HepG2 (cell line): ENCODE results near the gene ITGA6. TPM values are rescaled to one million over a fixed set of nuclear protein-coding genes. Genes with fewer than 3 reads are reported as not detected.
"Not testable (repeated sequence)": the region's sequence is repeated elsewhere in the genome, so short reads cannot be mapped to it uniquely, and the experiment has no call there.

Source experiments
- ATAC-seq: fragments of 200-7000 bp; cut with Tn5 transposase; 3 replicates; pipeline ENCODE4 v1.9.1; 2020; ENCODE audit warnings: mild to moderate bottlenecking, moderate library complexity
- BruUV-seq: library from RNA; stranded (reverse); fragments of 400-500 nt; replicated peaks from 2 replicates; lab custom pipeline; 2021; lab: Mats Ljungman, UMichigan
- CTCF ChIA-PET: fragments of 300-600 bp; formaldehyde crosslinking; extraction: SDS; loops from one replicate; lab custom pipeline; 2021; ENCODE audit warnings: low total read pairs, inconsistent platforms, low intra/inter-chr PET ratio; lab: Yijun Ruan, JAX
- POLR2A ChIA-PET: fragments of 350-600 bp; sonication (Branson Sonifier 250); formaldehyde crosslinking; loops from one replicate; lab custom pipeline; 2020; ENCODE audit warnings: antibody characterized with exemption, inconsistent platforms; lab: Yijun Ruan, JAX
- DNase-seq: peaks from one replicate; pipeline ENCODE4 v3.0.0-alpha.2; 2015; ENCODE audit warnings: low spot score
- FAIRE-seq: peaks from 3 replicates; lab custom pipeline; 2011; peaks lifted over from hg19 to GRCh38; lab: Jason Lieb, UNC
- H2AFZ ChIP-seq: one replicate; pipeline ENCODE4 v1.6.1; 2011; ENCODE audit warnings: low read length, inconsistent platforms
- H3K27ac ChIP-seq: fragments of 300-600 bp; 3 replicates; pipeline ENCODE4 v1.8.0; 2011; ENCODE audit warnings: mixed run types, mild to moderate bottlenecking, mixed read lengths, low read length, inconsistent platforms; ENCODE audit not compliant: insufficient read depth; ENCODE audit errors: extremely low read length
- H3K27me3 ChIP-seq, 2 experiments: fragments of 200-600 bp in 1 of 2; 2 replicates in 1 of 2; 3 replicates in 1 of 2; pipeline versions ENCODE4 v1.6.0 to v1.8.0; 2011; ENCODE audit warnings: low read length in 2 of 2, mild to moderate bottlenecking in 2 of 2, moderate library complexity in 2 of 2, inconsistent platforms in 1 of 2; ENCODE audit not compliant: insufficient read depth in 2 of 2, control insufficient read depth in 1 of 2
- H3K36me3 ChIP-seq, 2 experiments: fragments of 200-600 bp in 1 of 2; replicated peaks in 1 of 2; 2 replicates in 1 of 2; 3 replicates in 1 of 2; pipeline versions ENCODE4 v1.5.1 to v1.8.0; 2011; ENCODE audit warnings: low read length in 2 of 2, inconsistent platforms in 1 of 2; ENCODE audit not compliant: insufficient read depth in 2 of 2, control insufficient read depth in 1 of 2
- H3K4me1 ChIP-seq: 2 replicates; pipeline ENCODE4 v1.5.1; 2012; ENCODE audit warnings: low read length, inconsistent platforms; ENCODE audit not compliant: insufficient read depth
- H3K4me2 ChIP-seq: 2 replicates; pipeline ENCODE4 v1.6.0; 2011; ENCODE audit warnings: low read depth, low read length, inconsistent platforms
- H3K4me3 ChIP-seq, 3 experiments: fragments of 200-600 bp in 1 of 3; sonication (generic), shearing (Covaris generic) in 1 of 3; replicated peaks in 1 of 3; 2 replicates each; pipeline ENCODE4 v1.5.1; 2011 to 2016; ENCODE audit warnings: low read length in 3 of 3, inconsistent platforms in 2 of 3, low read depth in 2 of 3, mild to moderate bottlenecking in 2 of 3, control low read depth in 1 of 3, mixed read lengths in 1 of 3; ENCODE audit not compliant: insufficient read depth in 1 of 3
- H3K79me2 ChIP-seq: one replicate; pipeline ENCODE4 v1.6.1; 2011; ENCODE audit warnings: low read length, inconsistent platforms; ENCODE audit not compliant: insufficient read depth
- H3K9ac ChIP-seq: 2 replicates; pipeline ENCODE4 v1.6.0; 2011; ENCODE audit warnings: mild to moderate bottlenecking, low read depth, low read length, inconsistent platforms; ENCODE audit not compliant: insufficient read depth
- H3K9me3 ChIP-seq: 2 replicates; pipeline ENCODE4 v1.5.1; 2012; ENCODE audit warnings: mild to moderate bottlenecking, low read length
- H4K20me1 ChIP-seq: 2 replicates; pipeline ENCODE4 v1.6.0; 2011; ENCODE audit warnings: inconsistent platforms, mild to moderate bottlenecking, low read length, moderate library complexity; ENCODE audit not compliant: insufficient read depth
- ZFP36 ChIP-seq: fragments of 150-350 bp; IDR thresholded peaks from 2 replicates; pipeline ENCODE4 v1.6.1; 2018; ENCODE audit warnings: borderline replicate concordance, low read length, low read depth; ENCODE audit not compliant: partially characterized antibody
- WGBS: methylation state at CpG from one replicate; pipeline ENCODE4 v1.1.6; 2017; ENCODE audit warnings: low lambda C conversion rate; 5-methylcytosine and 5-hydroxymethylcytosine counted together
- in situ Hi-C: cut with HindIII; loops from 2 replicates; pipeline ENCODE4 v1.10.0; 2017; ENCODE audit warnings: low pct_unique_long_range_greater_than_20kb; ENCODE audit not compliant: extremely low pct_ligation_motif_present
- intact Hi-C: fragments of 100-400 bp; cut with micrococcal nuclease; formaldehyde crosslinking; loops from one replicate; pipeline ENCODE4 v1.10.0; 2022; ENCODE audit not compliant: unreplicated experiment
- polyA plus RNA-seq, 8 experiments: library from polyadenylated mRNA; depleted of rRNA in 3 of 8; stranded (reverse) in 7 of 8; unstranded in 1 of 8; fragments of >200 nt; fragmentation: Illumina TruSeq in 4 of 8; extraction: Trizol in 4 of 8; gene quantifications; 2 replicates each; pipeline versions ENCODE4 v1.2.1 to v1.2.3, GENCODE V29; 2011 to 2016; ENCODE audit warnings: low read depth in 4 of 8, missing spikeins in 1 of 8, mixed read lengths in 1 of 8; ENCODE audit not compliant: insufficient read depth in 1 of 8
- total RNA-seq, 5 experiments: library from RNA; depleted of rRNA; stranded (reverse); fragments of >200 nt; fragmentation: Illumina TruSeq; extraction: Trizol; gene quantifications; 2 replicates each; pipeline ENCODE4 v1.2.3, GENCODE V29; 2016; ENCODE audit warnings: low read depth in 1 of 5
- TF ChIP-seq, protein P1 (sequence below): sonication (generic); formaldehyde crosslinking; IDR thresholded peaks from 2 replicates; pipeline ENCODE4 v1.4.0; 2020; ENCODE audit warnings: missing genetic modification reagents

ITGA6 gene
- total and polyA plus RNA-seq, 2 of the 13 experiments (the other 11 are each of a cell fraction or from before 2014, with no cell fraction given): 24.0 to 92.5 TPM

DNA sequence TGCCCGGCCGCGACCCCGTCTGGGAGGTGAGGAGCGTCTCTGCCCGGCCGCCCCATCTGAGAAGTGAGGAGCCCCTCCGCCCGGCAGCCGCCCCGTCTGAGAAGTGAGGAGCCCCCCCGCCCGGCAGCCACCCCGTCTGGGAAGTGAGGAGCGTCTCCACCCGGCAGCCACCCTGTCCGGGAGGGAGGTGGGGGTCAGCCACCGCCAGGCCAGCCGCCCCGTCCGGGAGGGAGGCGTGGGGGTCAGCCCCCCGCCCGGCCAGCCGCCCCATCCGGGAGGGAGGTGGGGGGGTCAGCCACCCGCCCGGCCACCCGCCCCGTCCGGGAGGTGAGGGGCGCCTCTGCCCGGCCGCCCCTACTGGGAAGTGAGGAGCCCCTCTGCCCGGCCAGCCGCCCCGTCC, 110.5 kb downstream of the ITGA6 start:
- DNase-seq, H4K20me1 ChIP-seq, H3K4me2 ChIP-seq, BruUV-seq, ATAC-seq, CTCF ChIA-PET, H3K27ac ChIP-seq, POLR2A ChIA-PET, H3K9ac ChIP-seq, H3K27me3 ChIP-seq, intact Hi-C loops, in situ Hi-C loops, H3K36me3 ChIP-seq, FAIRE-seq, H3K4me3 ChIP-seq, H2AFZ ChIP-seq, H3K79me2 ChIP-seq, H3K4me1 ChIP-seq: not testable (repeated sequence)
- WGBS: 88% methylated on average over 12 of the region's 37 CpGs
- peaks cover 16% of the 10 kb centered on the region for H3K9me3 ChIP-seq

DNA sequence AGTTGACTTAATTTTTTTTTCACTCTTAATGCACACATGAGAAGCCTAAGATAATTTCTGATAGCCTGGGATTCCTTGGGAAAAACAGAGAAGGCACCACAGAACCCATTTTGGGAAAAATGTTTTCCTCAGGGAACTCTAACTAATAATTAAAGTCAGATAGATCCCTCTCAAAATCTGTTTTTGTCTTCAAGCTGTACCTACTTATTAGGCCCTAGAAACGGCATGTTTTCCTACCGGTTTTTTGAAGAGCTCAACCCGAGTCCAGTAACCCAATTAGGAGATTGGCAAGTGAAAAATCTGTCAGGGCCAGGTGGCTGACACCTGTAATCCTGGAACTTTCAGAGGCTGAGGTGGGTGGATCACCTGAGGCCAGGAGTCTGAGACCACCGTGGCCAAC, 112.4 kb downstream of the ITGA6 start:
- H3K79me2 ChIP-seq: no peaks in the 10 kb centered on the region
- TF ChIP-seq, protein P1, sequence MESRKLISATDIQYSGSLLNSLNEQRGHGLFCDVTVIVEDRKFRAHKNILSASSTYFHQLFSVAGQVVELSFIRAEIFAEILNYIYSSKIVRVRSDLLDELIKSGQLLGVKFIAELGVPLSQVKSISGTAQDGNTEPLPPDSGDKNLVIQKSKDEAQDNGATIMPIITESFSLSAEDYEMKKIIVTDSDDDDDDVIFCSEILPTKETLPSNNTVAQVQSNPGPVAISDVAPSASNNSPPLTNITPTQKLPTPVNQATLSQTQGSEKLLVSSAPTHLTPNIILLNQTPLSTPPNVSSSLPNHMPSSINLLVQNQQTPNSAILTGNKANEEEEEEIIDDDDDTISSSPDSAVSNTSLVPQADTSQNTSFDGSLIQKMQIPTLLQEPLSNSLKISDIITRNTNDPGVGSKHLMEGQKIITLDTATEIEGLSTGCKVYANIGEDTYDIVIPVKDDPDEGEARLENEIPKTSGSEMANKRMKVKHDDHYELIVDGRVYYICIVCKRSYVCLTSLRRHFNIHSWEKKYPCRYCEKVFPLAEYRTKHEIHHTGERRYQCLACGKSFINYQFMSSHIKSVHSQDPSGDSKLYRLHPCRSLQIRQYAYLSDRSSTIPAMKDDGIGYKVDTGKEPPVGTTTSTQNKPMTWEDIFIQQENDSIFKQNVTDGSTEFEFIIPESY (CRISPR knock-in tag): no peak
- TF ChIP-seq ZFP36: peak; percentile 53
- TF ChIP-seq, all 625 proteins: peak for 1
- no peak overlapping the region for H3K9ac ChIP-seq
- H3K27ac ChIP-seq: no peak overlapping the region
- WGBS: 23% methylated on average over 4 of the region's 4 CpGs
- H3K9me3 ChIP-seq: peaks cover 16% of the 10 kb centered on the region
- H3K4me2 ChIP-seq: no peak overlapping the region
- intact Hi-C loops (no loop called here), in situ Hi-C loops (no loop called here)
- H3K4me3 ChIP-seq: no peak overlapping the region
- no peaks in the 10 kb centered on the region for H3K4me1 ChIP-seq
- no peak for FAIRE-seq
- no peaks in the 10 kb centered on the region for H3K27me3 ChIP-seq
- H3K36me3 ChIP-seq: no peaks in the 10 kb centered on the region
- no peak for DNase-seq
- no peaks in the 10 kb centered on the region for H4K20me1 ChIP-seq
- BruUV-seq: no TSS peak
- ATAC-seq: no peak
- ChIA-PET CTCF (no interaction called here), POLR2A (no interaction called here)
- H2AFZ ChIP-seq: no peak overlapping the region
